ENCODE results near the gene PTN.
"Not testable (repeated sequence)": the region's sequence is repeated elsewhere in the genome, so short reads cannot be mapped to it uniquely, and the experiment has no call there.

PTN gene

DNA sequence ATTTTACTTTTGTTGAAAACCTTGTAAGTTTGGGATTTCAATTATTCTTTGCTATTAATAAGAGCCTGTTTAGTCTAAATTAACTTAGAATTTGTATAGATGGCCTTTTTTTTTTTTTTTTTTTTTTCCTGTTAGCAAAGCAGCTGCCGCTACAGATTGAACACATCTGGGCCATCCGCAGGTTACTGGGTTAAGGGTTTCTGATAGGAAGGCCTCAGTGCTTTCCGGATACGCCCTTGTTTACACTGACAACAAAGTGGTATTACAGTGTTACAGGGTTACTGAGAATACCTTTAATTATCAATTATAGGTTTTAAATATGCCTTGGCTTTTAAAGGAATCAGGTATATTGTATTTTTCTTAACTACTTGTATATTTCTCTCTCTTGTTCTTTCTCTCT is 76.8 kb downstream of the PTN start:
- DNase-seq (ENCODE audit: low read depth in 2 of 2), result no peak

DNA sequence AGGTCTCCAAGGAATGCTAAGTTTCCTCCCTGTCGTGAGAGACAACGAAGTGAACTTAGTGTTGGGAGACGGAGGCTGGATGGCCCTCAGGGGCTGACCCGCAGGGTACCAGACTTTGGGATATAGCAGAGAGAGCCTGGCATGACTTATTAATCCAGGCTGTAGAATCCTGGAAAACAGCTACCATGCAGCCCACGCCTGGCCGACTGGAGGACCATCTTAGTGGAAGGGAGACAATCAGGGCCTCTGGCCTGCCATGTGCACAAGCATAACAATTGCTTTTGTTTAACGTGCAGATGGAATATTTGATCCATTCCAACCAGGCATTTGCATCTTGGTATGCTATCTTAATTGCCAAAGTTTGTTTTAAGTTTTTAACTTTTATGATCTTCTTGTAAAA is 78.1 kb downstream of the PTN start:
- DNase-seq (ENCODE audit: low read depth in 2 of 2), result not testable (repeated sequence)

DNA sequence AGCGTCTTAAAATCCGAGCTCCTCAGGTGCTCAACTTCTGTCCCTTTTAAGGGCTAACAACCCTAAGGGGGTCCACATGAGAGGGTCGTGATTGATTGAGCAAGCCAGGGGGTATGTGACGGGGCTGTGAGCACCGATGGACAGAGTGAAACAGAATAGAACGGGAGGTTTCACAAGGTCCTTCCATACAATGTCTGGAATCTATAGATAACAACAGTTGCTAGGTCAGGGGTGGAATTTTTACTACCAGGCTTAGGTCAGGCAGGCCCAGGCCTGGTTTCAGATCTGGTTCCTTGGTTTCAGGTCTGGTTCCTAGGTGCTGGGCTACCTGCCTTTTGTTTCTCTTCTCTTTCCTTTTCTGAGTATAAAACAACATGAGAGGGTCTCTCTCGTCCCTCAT is 80.9 kb downstream of the PTN start:
- no peak for DNase-seq (ENCODE audit: low read depth in 2 of 2)

DNA sequence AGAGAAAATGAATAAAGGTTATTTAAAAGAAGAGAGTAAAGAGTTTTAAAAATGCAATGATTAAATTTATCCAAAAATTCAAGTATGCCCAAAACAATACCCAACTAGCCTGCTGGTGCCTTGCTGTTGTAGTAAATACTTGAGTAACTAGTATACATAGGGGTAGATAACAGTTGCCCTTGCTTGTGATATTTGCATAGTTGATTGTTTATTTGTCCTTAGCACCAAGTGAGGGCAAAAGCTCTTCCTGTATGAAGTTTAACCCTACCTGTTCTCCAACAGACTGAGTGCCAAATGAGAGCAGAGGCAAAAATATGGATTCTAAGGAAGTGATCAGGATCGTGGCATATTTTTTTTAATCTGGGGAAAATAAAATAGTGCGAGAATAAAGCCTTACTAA is 85.0 kb downstream of the PTN start:
- DNase-seq (ENCODE audit: low read depth in 2 of 2), result no peak

DNA sequence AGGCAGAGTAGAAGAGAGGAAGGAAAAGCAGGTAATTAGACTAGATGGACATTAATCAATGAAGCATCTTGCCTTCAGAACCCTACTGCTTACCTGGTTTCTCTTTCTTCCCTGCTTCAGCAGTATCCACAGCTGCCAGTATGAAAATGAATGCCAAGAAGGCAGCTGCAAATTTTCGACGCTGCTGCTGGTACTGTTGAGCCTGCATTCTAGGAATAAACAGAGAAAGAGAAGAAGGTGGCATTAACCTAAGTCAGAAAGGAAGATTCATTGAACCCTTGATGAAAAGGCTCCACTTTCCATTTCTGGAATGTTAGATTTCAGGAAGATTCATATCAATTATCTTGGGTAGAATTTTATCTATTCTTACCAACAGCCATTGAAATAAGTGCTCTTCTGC is 88.8 kb downstream of the PTN start:
- DNase-seq (ENCODE audit: low read depth in 2 of 2), result no peak

DNA sequence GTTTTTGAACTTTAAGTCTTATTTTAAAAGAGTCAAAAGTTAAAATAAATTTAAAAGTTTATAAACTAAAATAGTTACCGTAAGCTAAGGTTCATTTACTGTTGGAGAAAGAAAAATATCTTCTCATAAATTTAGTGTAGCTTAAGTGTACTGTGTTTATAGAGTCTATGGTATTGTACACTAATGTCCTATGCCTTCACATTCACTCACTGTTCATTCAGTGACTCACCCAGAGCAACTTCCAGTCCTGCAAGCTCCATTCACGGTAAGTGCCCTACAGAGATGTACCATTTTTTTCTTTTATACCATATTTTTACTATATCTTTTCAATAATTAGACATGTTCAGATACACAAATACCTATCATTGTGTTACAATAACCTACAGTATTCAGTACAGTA is 97.6 kb downstream of the PTN start:
- DNase-seq (ENCODE audit: low read depth in 2 of 2), result no peak

DNA sequence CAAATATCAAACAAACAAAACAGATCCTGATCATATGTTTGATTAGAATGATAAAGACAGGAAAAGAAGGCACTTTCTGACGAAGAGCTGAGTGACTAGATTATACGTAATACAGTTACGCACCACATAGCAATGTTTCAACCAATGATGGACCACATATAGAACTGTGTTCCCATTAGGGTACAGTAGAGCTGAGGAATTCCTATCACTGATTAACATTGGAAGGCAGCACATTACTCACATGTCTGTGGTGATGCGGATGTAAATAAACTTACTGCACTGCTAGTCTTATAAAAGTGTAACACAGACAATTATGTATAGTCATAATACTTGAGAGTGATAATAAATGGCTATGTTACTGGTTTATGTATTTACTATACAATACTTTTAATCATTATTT is 98.3 kb downstream of the PTN start:
- DNase-seq (ENCODE audit: low read depth in 2 of 2), result no peak

DNA sequence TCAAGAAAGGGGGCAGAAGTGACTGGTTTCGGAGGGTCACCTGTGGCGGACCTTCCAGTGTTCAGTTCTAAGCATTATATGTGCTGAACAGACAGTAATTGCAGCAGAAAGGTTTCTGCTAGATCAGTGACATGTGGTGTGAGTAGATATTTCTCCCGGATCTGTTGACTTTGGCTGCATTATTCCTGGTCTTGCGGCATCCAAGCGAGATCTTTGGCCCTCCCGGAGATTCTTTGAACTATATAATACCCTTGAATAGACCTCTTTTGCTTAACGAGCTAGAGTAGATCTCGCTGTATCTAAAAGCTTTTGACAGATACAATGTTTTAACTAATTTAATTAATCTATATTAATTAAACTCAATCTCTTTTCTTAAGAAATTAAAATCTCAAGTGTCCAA is 99.8 kb downstream of the PTN start:
- no peak for DNase-seq (ENCODE audit: low read depth in 2 of 2)

DNA sequence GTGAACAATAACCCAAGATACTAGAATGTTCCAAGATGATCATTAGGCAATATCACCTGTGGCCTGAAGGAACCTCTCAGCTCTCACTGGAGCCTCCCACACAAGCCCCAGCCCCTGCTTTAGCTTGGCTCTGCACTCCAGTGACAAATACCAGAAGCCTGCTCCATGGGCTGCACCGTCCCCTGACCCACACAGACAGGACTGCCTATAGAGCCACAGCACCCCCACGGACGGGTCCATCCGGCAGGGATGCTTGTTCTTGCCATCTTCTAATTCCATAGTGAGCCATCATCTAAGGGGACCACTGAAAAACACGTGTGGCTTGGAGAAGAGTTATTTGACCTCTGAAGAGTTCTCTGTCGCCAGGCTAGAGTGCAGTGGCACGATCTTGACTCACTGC is 100.9 kb downstream of the PTN start:
- DNase-seq (ENCODE audit: low read depth in 2 of 2), result no peak

DNA sequence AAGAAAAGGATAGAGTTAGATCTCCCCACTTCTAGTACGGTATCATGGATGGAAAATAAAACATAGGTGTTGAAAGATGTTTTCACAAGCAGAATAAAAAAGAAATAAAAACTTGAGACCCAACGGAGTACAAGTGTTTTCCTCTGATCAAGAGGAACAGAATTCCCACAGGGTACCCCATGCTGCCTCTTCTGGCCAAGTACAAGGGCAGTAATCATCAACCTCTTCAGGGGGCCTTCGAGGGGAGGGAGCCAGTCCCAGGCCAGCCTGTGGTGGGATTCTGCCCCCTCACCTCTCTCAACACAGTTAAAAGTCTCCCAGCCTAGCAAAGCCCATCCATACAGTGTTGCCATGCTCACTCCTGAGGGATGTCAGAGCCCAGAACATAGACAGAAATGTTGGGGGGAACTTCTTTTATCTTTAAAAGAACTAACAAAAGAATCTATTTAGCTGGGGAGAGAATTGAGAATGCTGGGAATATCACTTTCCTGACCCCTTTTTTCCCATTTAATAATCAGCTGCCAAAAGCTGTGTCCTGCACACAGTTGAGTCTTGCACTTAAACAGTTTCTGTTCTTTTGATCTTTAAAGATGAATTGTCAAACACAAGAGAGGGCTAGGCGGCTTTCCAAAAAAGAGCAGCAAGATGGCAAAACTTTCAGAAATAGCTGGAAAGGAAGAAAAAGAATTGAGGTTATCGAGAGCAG is 101.7 kb downstream of the PTN start:
- no peak for DNase-seq (ENCODE audit: low read depth in 2 of 2)

DNA sequence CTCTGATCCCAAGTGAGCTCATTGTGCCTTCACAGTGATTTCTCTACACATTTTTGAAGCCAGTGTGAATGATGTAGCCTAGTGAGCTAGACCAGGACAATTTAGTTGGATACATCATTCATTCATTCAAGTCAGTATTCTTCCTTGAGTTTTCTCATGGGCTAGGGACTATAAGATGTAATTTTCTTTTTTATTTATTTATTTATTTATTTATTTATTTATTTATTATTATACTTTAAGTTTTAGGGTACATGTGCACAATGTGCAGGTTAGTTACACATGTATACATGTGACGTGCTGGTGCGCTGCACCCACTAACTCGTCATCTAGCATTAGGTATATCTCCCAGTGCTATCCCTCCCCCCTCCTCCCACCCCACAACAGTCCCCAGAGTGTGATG is 104.3 kb downstream of the PTN start:
- not testable (repeated sequence) for DNase-seq (ENCODE audit: low read depth in 2 of 2)

DNA sequence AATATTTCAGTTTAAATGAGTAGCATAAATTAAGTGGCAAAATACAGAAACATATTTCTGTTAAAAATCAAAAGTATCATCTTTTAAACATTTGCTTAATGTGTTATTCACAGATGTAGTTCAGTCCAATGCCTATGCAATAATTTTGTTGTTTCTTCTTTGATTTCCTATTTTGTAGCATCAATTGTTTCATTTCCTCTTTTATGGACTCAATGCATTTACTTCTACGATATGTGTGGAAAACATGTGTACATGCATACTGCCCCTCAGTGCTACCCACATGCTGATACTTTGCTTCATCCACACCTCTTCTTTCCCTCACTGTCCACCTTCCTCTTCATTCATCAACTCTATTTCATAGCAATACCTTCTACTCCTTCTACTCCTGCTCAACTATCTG is 108.1 kb downstream of the PTN start:
- no peak for DNase-seq (ENCODE audit: low read depth in 2 of 2)

DNA sequence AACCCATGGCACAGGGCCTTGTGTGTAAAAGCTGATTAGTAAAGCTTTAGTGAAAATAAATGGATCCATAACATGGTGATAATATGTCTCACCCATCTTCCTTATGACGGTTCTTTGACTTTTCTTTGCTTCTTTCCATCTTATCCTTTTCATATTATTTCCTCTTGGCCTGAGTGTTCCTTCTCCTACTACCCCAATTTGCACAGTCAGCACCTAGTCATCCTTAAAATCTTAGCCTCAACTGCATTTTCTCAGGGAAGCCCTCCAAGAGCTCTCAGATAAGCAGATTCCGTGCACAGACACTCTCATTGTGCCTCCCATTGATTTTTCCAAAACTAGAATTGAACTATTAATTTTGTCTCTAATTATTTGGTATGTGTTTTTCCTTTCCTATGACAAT is 112.4 kb downstream of the PTN start:
- no peak for DNase-seq (ENCODE audit: low read depth in 2 of 2)

DNA sequence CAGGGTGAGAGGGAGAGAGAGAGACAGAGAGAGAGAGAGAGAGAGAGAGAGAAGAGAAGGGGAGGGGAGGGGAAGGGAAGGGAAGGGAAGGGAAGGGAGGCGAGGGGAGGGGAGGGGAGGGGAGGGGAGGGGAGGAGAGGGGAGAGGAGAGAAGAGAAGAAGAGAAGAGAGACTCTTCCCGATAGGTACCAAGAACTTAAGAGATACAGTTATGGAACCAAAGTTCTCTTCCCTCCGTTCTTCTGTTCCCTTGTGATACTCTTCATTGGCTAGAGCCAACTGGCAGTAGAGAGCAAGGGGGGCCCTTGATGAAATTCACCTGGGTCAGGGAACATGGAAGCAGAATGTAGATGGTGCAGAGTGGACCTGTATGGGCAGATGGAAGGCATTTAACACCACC is 122.1 kb downstream of the PTN start:
- no peak for DNase-seq (ENCODE audit: low read depth in 2 of 2)

DNA sequence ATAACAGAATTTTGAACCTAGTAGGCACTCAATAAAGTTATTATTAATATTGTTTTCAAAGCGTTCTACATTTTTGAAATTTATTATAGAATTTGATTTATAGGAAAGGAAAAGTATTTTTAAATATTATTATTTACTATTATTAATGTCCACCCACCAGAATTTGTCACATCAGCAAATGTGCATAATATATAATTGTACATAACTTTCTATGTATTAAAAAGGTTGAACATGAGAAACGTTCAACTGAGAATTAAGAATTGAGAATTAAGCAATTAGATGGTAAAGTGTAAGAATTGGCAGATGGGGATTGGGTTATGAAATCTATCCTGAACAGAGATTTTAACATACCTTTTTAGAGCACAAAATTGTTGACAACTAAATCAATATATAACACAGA is 129.8 kb downstream of the PTN start:
- no peak for DNase-seq (ENCODE audit: low read depth in 2 of 2)

DNA sequence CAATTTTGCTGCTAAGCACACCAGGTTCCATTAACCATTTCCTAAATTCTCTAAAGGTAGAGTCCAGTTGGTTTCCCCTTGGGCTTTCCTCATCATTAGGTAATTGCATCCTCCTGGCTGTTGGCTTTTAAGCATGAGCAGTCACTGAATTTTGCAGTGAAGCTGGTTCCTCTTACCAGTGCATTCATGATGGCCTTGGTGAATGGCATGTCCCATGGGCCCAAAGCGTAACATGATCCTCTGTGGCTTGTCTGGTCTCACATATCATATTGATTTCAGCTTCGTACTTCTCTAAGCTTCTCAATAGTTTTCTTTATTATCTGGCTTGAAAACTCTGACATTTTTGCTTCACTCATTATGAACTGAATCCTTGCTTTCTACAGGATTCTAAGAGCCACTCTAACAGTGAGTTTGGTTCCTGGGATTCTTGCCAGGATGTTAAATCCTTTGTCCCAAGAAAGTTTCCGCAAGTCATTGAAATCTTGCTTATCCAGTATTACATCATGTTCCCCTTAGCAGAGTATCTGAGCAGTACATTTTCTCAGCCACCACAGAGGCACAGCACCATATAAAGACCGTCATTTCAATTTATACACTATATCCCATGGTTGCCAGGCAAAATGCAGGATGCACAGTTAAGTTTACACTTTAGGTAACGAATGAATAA is 134.2 kb downstream of the PTN start:
- no peak for DNase-seq (ENCODE audit: low read depth in 2 of 2)

DNA sequence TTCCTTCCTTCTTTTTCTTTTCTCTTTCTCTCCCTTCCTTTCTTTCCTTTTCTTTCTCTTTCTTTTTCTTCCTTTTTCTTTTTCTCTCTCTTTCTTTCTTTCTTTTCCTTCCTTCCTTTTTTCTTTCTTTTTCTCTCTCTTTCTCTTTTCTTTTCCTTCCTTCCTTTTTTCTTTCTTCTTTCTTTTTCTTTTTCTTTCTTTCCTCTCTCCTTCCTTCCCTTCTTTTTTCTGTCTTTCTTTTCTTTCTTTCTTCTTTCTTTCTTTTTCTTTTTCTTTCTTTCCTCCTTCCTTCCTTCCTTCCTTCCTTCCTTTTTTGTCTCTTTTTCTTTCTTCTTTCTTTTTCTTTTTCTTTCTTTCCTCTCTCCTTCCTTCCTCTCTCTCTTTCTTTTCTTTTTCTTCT is 136.8 kb downstream of the PTN start:
- DNase-seq (ENCODE audit: low read depth in 2 of 2), result no peak

DNA sequence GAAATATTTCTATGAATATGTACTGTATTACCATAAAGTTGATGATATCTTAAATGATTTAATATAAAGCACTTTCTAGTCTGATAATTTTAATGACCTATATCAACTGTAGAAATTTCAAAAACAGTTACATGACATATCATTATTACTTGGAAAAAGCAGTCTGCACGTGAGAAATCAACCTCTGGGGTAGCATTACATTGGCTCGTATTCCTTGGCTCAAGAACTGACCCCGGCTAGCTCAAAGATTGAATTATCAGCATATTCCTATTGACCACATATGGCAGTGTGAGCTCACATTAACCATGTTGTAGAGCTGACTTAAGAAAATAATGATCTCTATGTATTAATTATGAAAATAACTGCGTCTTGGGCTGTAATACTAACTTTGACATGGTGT is 139.3 kb downstream of the PTN start:
- no peak for DNase-seq (ENCODE audit: low read depth in 2 of 2)

DNA sequence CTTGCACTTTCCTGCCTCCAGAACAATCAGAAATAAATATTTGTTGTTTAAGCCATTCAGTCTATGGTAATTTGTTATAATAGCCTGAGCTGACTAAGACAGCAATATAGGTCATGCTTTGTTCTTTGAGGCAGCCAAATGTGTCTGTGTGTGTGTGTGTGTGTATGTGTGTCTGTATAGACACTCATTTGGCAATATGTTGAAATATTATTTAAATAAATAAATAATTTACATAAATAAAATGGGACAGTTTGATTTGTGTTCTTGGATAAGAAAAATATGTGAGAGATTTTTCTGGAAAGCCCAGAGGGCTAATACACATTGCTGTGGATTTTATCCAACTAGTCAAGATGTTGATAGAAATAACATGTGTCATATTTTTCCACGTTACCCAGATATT is 140.2 kb downstream of the PTN start:
- DNase-seq (ENCODE audit: low read depth in 2 of 2), result no peak

DNA sequence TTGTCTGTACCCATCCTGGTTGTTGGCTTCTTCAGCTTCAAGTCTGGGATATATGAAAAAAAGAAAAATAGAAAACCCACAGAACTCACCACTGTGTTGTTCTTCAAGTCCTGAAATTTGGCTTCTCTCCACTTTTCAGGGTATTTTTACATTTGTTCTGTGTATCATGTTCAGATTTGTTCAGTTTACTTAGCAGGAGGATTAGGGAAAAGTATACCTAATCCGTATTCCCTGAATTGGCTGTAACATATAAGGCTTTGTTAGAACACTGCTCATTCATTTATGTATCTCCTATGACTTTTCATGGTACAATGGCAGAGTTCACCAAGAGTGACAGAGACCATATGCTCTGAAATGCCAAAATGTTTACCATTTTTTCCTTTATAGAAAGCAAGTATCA is 146.9 kb downstream of the PTN start:
- DNase-seq (ENCODE audit: low read depth in 2 of 2), result no peak

DNA sequence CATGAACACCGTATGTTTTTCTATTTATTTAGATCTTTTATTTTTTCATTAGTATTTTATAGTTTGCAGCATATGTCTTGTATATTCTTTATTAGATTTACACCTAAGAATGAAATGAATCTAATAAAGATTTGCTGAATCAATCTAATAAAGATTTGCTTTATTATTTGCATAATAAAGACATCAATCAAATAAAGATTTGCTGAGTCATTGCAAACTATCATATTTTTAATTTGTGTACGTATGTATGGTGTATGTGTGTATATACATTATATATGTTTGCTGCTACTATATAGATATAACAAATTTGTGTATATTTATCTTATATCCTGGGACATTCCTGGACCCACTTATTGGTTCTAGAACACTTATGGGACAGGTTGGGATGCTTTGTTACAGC is 147.5 kb downstream of the PTN start:
- no peak for DNase-seq (ENCODE audit: low read depth in 2 of 2)

DNA sequence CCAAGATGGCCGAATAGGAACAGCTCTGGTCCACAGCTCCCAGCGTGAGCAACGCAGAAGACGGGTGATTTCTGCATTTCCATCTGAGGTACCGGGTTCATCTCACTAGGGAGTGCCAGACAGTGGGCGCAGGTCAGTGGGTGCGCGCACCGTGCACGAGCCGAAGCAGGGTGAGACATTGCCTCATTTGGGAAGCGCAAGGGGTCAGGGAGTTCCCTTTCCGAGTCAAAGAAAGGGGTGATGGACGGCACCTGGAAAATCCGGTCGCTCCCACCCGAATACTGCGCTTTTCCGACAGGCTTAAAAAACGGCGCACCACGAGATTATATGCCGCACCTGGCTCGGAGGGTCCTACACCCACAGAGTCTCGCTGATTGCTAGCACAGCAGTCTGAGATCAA is 161.9 kb downstream of the PTN start:
- not testable (repeated sequence) for DNase-seq (ENCODE audit: low read depth in 2 of 2)

Data from stimulated activated CD8-positive, alpha-beta memory T cell treated with anti-CD3 and anti-CD28 coated beads, Interleukin-2, amount 100 ng/mL, for 48 hours (primary cell).